Right renal pelvis (tissue), 4 donors: Measurements from ENCODE around the gene TPCN1. TPM values are rescaled to one million over a fixed set of nuclear protein-coding genes. Genes with fewer than 3 reads are reported as not detected.

Experiments
- DNase-seq, 4 donors: peaks; one replicate each; pipeline ENCODE4 v3.0.0-alpha.2; 2013; ENCODE audit warnings: low read depth in 4 of 4, low spot score in 3 of 4, missing footprints in 1 of 4
- polyA plus RNA-seq, 4 donors: library from polyadenylated mRNA; unstranded; fragments of 120-200 nt; gene quantifications; one replicate each; pipeline ENCODE4 v1.2.1, GENCODE V29; 2013; ENCODE audit not compliant: insufficient read length in 4 of 4

Gene TPCN1
- polyA plus RNA-seq, 4 donors: 27.3 to 37.7 (median 35.4) TPM

- no peak for DNase-seq
These were observed 107.9 kb downstream of the TPCN1 start for GRCh38 chr12:113329022-113329790.

- no peak for DNase-seq
These were observed 108.6 kb downstream of the TPCN1 start for GRCh38 chr12:113329791-113330417.

GRCh38 chr12:113330505-113330904, 109.2 kb downstream of the TPCN1 start:
- no peak for DNase-seq

GRCh38 chr12:113332688-113333417, 111.6 kb downstream of the TPCN1 start:
- DNase-seq: no peak

GRCh38 chr12:113333418-113333750, 112.1 kb downstream of the TPCN1 start:
- no peak for DNase-seq

- DNase-seq: no peak
These were observed 112.9 kb downstream of the TPCN1 start for GRCh38 chr12:113333877-113334785.

- peak in 3 of 4 donors; percentile 64 to 71 (median 66) for DNase-seq
These were observed 113.7 kb downstream of the TPCN1 start, which contains the start of gene SLC8B1 for GRCh38 chr12:113334786-113335539. Gene SLC8B1 (minus strand): TSS chr12:113335109. CDS start chr12:113332878, 2,231 bp downstream.

GRCh38 chr12:113339540-113339939, 118.3 kb downstream of the TPCN1 start:
- no peak for DNase-seq

GRCh38 chr12:113340061-113340460, 118.8 kb downstream of the TPCN1 start:
- DNase-seq: no peak

- DNase-seq: no peak
These were observed 120.3 kb downstream of the TPCN1 start for GRCh38 chr12:113341535-113341934.

GRCh38 chr12:113345318-113345717, 124.1 kb downstream of the TPCN1 start:
- no peak for DNase-seq

GRCh38 chr12:113346353-113346752, 125.1 kb downstream of the TPCN1 start:
- no peak for DNase-seq

GRCh38 chr12:113347107-113347506, 125.8 kb downstream of the TPCN1 start:
- no peak for DNase-seq

- DNase-seq: no peak
These were observed 126.6 kb downstream of the TPCN1 start for GRCh38 chr12:113347892-113348291.

Other genes with a start within 250 kb of the TPCN1 start
- 10 to 100 TPM in 2 of 4 donors, 1 to 10 TPM in 2; 4.9 to 11.4 (median 10.1) TPM for gene OAS2, start 242.9 kb upstream of the TPCN1 start, polyA plus RNA-seq
- gene DTX1, start 164.7 kb upstream of the TPCN1 start, polyA plus RNA-seq: 10 to 100 TPM; 11.1 to 15.1 (median 13.0) TPM
- 10 to 100 TPM in 2 of 4 donors, 1 to 10 TPM in 2; 7.7 to 11.6 (median 10.3) TPM for gene RASAL1, start 85.7 kb upstream of the TPCN1 start, polyA plus RNA-seq
- gene CFAP73, start 71.7 kb upstream of the TPCN1 start, polyA plus RNA-seq: 1 to 10 TPM in 3 of 4 donors, under 1 TPM in 1; 0.91 to 1.5 (median 1.1) TPM
- gene DDX54, start 36.0 kb upstream of the TPCN1 start, polyA plus RNA-seq: 100 to 1,000 TPM in 1 of 4 donors, 10 to 100 TPM in 3; 68.2 to 102 (median 74.7) TPM
- gene RITA1, start 35.7 kb upstream of the TPCN1 start, polyA plus RNA-seq: 10 to 100 TPM; 16.5 to 22.1 (median 17.3) TPM
- 10 to 100 TPM; 11.2 to 15.1 (median 14.3) TPM for gene SLC8B1, start 113.6 kb downstream of the TPCN1 start, polyA plus RNA-seq
- gene PLBD2, start 137.1 kb downstream of the TPCN1 start, polyA plus RNA-seq: 10 to 100 TPM; 18.8 to 22.2 (median 20.9) TPM
- under 1 TPM in 2 of 4 donors, not detected in 2; 0.22 to 0.32 TPM for gene SDS, start 182.4 kb downstream of the TPCN1 start, polyA plus RNA-seq
- gene SDSL, start 200.9 kb downstream of the TPCN1 start, polyA plus RNA-seq: 10 to 100 TPM; 10.9 to 15.7 (median 12.7) TPM